ENCODE data around the gene LRP6.

Gene LRP6

GRCh38 chr12:12171991-12172511 lies 94.8 kb downstream of the LRP6 start:
- no peak for TF ChIP-seq CTCF (IDR thresholded peaks at IDR 0.05; ENCODE audit: low read depth, low read length, missing control alignments)
- DNase-seq (ENCODE audit: extremely low read depth, low read depth), result peak; percentile 29

GRCh38 chr12:12167847-12168246 lies 99.0 kb downstream of the LRP6 start:
- TF ChIP-seq CTCF (IDR thresholded peaks at IDR 0.05; ENCODE audit: low read depth, low read length, missing control alignments), result no peak
- no peak for DNase-seq (ENCODE audit: extremely low read depth, low read depth)
- no peak overlapping the region for H3K4me3 ChIP-seq (replicated peaks; ENCODE audit: low read depth, low read length)

More at GRCh38 chr12:12171991-12172511, 94.8 kb downstream of the LRP6 start:
- H3K4me3 ChIP-seq (replicated peaks; ENCODE audit: low read depth, low read length), result no peak overlapping the region

- TF ChIP-seq CTCF (IDR thresholded peaks at IDR 0.05; ENCODE audit: low read depth, low read length, missing control alignments), result no peak
- DNase-seq (ENCODE audit: extremely low read depth, low read depth), result no peak
- no peak overlapping the region for H3K4me3 ChIP-seq (replicated peaks; ENCODE audit: low read depth, low read length)
Observed at GRCh38 chr12:12166751-12167150, 100.1 kb downstream of the LRP6 start.

- DNase-seq (ENCODE audit: extremely low read depth, low read depth), result no peak
- no peak for TF ChIP-seq CTCF (IDR thresholded peaks at IDR 0.05; ENCODE audit: low read depth, low read length, missing control alignments)
Observed at GRCh38 chr12:12159988-12160387, 106.9 kb downstream of the LRP6 start.

GRCh38 chr12:12158858-12159257 lies 108.0 kb downstream of the LRP6 start:
- H3K4me3 ChIP-seq (replicated peaks; ENCODE audit: low read depth, low read length), result no peak overlapping the region
- no peak for TF ChIP-seq CTCF (IDR thresholded peaks at IDR 0.05; ENCODE audit: low read depth, low read length, missing control alignments)
- no peak for DNase-seq (ENCODE audit: extremely low read depth, low read depth)

More at GRCh38 chr12:12159988-12160387, 106.9 kb downstream of the LRP6 start:
- no peak overlapping the region for H3K4me3 ChIP-seq (replicated peaks; ENCODE audit: low read depth, low read length)

GRCh38 chr12:12157424-12157823 lies 109.4 kb downstream of the LRP6 start:
- no peak overlapping the region for H3K4me3 ChIP-seq (replicated peaks; ENCODE audit: low read depth, low read length)
- no peak for DNase-seq (ENCODE audit: extremely low read depth, low read depth)
- TF ChIP-seq CTCF (IDR thresholded peaks at IDR 0.05; ENCODE audit: low read depth, low read length, missing control alignments), result no peak

- H3K4me3 ChIP-seq (replicated peaks; ENCODE audit: low read depth, low read length), result no peak overlapping the region
- no peak for DNase-seq (ENCODE audit: extremely low read depth, low read depth)
- TF ChIP-seq CTCF (IDR thresholded peaks at IDR 0.05; ENCODE audit: low read depth, low read length, missing control alignments), result no peak
Observed at GRCh38 chr12:12156828-12157227, 110.0 kb downstream of the LRP6 start.
